ENCODE data around the gene RAD9A.

GRCh38 chr11:67376063-67376820 lies 15.5 kb upstream of the RAD9A start:
- no peak for TF ChIP-seq JUNB (IDR thresholded peaks at IDR 0.05; ENCODE audit: unreplicated experiment)
- TF ChIP-seq POLR2AphosphoS5 (IDR thresholded peaks at IDR 0.05; ENCODE audit: low read depth): no peak
- TF ChIP-seq EZH2phosphoT487 (IDR thresholded peaks at IDR 0.05; ENCODE audit: unreplicated experiment): no peak
- TF ChIP-seq, protein P1, sequence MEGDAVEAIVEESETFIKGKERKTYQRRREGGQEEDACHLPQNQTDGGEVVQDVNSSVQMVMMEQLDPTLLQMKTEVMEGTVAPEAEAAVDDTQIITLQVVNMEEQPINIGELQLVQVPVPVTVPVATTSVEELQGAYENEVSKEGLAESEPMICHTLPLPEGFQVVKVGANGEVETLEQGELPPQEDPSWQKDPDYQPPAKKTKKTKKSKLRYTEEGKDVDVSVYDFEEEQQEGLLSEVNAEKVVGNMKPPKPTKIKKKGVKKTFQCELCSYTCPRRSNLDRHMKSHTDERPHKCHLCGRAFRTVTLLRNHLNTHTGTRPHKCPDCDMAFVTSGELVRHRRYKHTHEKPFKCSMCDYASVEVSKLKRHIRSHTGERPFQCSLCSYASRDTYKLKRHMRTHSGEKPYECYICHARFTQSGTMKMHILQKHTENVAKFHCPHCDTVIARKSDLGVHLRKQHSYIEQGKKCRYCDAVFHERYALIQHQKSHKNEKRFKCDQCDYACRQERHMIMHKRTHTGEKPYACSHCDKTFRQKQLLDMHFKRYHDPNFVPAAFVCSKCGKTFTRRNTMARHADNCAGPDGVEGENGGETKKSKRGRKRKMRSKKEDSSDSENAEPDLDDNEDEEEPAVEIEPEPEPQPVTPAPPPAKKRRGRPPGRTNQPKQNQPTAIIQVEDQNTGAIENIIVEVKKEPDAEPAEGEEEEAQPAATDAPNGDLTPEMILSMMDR (conservative IDR thresholded peaks at IDR 0.05; ENCODE audit: low read depth in 2 of 2): no peak
- no peak for TF ChIP-seq CREB1 (CRISPR knock-in tag; IDR thresholded peaks at IDR 0.05; ENCODE audit: low read depth)
- TF ChIP-seq ZNF331 (CRISPR knock-in tag; IDR thresholded peaks at IDR 0.05; ENCODE audit: low read depth): no peak
- peak; percentile 5 for TF ChIP-seq EZH2 (IDR thresholded peaks at IDR 0.05; ENCODE audit: low read depth, unreplicated experiment)

Measured in GM23338 (cell line).